ENCODE measurements around the gene ARHGAP11A. TPM values are rescaled to one million over a fixed set of nuclear protein-coding genes. Genes with fewer than 3 reads are reported as not detected.

ARHGAP11A gene
- total RNA-seq, 1 donor from 2014 or later, result 4.0 TPM

DNA sequence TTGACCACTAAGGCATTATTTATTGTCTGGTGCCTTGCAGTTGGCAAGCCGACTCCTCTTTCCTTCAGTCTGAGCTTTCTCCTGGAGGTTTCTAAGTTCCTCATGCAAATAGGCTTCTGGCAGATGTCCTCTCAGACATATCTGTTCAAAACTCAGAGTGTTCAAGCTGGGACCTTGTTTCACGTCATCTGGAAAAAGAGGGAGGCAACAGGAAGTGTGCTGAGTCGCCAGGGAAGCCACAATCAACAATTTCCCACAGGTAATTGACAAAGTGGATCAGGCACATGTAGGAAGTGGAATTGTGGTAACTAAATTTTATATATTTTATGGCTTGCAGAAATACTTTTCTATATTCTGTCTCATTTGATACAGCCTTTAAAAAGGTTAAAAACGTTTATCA lies 40.8 kb downstream of the ARHGAP11A start:
- no peak for DNase-seq
- intact Hi-C loops (cut with DNase I), result loop anchor here (10.0 kb wide), 1 partner anchor 59 kb away; the partner anchor contains the start of gene GREM1
- no peak for ATAC-seq
- Histone ChIP-seq H3K9me3 (no peaks in the 10 kb centered on the region), H3K4me1 (no peaks in the 10 kb centered on the region), H3K4me3 (no peak overlapping the region), H3K36me3 (no peaks in the 10 kb centered on the region), H3K27me3 (no peaks in the 10 kb centered on the region), H3K27ac (no peak overlapping the region)
- TF ChIP-seq, protein P1, sequence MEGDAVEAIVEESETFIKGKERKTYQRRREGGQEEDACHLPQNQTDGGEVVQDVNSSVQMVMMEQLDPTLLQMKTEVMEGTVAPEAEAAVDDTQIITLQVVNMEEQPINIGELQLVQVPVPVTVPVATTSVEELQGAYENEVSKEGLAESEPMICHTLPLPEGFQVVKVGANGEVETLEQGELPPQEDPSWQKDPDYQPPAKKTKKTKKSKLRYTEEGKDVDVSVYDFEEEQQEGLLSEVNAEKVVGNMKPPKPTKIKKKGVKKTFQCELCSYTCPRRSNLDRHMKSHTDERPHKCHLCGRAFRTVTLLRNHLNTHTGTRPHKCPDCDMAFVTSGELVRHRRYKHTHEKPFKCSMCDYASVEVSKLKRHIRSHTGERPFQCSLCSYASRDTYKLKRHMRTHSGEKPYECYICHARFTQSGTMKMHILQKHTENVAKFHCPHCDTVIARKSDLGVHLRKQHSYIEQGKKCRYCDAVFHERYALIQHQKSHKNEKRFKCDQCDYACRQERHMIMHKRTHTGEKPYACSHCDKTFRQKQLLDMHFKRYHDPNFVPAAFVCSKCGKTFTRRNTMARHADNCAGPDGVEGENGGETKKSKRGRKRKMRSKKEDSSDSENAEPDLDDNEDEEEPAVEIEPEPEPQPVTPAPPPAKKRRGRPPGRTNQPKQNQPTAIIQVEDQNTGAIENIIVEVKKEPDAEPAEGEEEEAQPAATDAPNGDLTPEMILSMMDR (IDR thresholded peaks at IDR 0.05), result no peak

DNA sequence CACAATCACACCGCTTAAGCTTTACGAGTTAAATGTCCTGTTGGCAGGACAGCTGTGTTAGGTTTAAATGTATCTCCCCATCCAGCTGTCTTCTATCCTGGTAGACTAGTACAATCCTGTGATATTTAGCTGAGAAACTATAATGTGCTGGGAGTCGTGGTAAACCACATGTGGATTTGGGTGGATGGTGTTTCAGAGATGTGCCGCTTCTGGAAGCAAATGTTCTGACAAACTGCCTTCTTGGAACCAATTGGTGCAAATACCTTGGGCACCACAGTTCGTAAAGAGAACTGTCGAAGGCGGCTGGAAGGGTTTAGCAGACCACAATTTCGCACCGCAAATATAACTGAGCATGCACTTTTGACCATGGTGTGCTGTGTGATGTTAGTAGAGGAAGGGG lies 41.2 kb downstream of the ARHGAP11A start:
- TF ChIP-seq, protein P1 (IDR thresholded peaks at IDR 0.05), result no peak
- intact Hi-C loops (cut with DNase I), result loop anchor here (10.0 kb wide), 1 partner anchor 58 kb away; the partner anchor contains the start of gene GREM1
- no peaks in the 10 kb centered on the region for H3K4me1 ChIP-seq
- no peaks in the 10 kb centered on the region for H3K9me3 ChIP-seq
- no peaks in the 10 kb centered on the region for H3K36me3 ChIP-seq
- no peaks in the 10 kb centered on the region for H3K27me3 ChIP-seq
- H3K4me3 ChIP-seq, result no peak overlapping the region
- DNase-seq (no peak), ATAC-seq (no peak)
- H3K27ac ChIP-seq, result no peak overlapping the region

DNA sequence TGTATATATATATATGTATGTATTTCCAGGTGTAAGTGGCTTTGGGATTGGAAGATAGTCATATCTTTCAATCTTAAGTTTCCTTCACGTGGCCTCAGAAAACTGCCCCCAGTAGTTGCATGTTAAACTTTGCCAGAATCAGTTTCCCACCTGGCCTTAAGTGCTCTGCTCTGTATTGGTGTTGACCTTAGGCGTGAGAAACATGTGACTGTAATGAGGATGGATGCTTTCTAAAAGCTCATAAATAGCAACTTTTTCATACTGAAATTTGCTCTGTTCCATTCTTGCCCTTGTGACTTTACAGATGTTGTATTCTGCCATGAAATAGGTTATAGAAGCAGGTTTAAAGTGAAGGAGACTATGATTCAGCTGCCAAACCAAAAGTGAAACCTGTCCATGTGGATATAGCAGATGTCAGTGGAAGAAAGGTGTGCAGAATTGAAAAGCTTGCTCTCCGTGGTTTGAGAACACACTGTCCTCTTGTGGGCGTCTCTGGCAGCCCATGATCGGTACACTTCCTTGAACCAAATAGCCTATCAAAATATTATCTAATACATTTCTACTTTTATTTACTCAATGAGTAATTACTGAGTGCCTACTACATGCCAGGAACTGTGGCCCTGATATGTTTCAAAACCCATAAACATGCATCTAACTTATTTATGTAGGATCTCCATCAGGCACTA lies 42.0 kb downstream of the ARHGAP11A start:
- intact Hi-C loops (cut with DNase I), result loop anchor here (10.0 kb wide), 1 partner anchor 57 kb away; the partner anchor contains the start of gene GREM1
- Histone ChIP-seq H3K36me3 (no peaks in the 10 kb centered on the region), H3K9me3 (no peaks in the 10 kb centered on the region), H3K27me3 (no peaks in the 10 kb centered on the region), H3K4me1 (no peaks in the 10 kb centered on the region), H3K27ac (no peak overlapping the region), H3K4me3 (peak overlapping the region; percentile 5)
- ATAC-seq (peak; percentile 82), DNase-seq (no peak)
- TF ChIP-seq, protein P1 (IDR thresholded peaks at IDR 0.05), result peak; percentile 15

DNA sequence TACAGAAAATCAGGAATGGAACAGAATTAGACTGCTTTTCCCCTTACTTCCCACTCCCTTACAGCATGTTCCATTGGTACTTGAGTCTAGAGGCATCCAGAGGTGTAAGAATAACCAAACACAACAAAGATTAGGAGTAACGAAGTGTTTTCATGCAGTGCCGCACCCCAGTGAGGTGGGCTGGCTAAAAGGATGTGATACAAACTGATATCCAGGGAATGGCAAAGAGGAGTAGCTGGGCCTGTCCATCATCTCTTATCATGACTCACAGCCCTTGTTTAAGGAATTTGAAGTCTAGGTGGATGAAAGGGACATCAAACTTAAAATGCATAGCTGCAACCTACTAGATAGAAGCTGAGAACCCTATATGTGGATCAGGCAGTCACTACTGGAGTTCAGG lies 42.6 kb downstream of the ARHGAP11A start:
- H3K4me3 ChIP-seq, result no peak overlapping the region
- no peaks in the 10 kb centered on the region for H3K36me3 ChIP-seq
- no peaks in the 10 kb centered on the region for H3K4me1 ChIP-seq
- TF ChIP-seq, protein P1 (IDR thresholded peaks at IDR 0.05), result no peak
- no peaks in the 10 kb centered on the region for H3K27me3 ChIP-seq
- DNase-seq (no peak), ATAC-seq (no peak)
- no peaks in the 10 kb centered on the region for H3K9me3 ChIP-seq
- intact Hi-C loops (cut with DNase I), result loop anchor here (10.0 kb wide), 1 partner anchor 57 kb away; the partner anchor contains the start of gene GREM1
- H3K27ac ChIP-seq, result no peak overlapping the region

DNA sequence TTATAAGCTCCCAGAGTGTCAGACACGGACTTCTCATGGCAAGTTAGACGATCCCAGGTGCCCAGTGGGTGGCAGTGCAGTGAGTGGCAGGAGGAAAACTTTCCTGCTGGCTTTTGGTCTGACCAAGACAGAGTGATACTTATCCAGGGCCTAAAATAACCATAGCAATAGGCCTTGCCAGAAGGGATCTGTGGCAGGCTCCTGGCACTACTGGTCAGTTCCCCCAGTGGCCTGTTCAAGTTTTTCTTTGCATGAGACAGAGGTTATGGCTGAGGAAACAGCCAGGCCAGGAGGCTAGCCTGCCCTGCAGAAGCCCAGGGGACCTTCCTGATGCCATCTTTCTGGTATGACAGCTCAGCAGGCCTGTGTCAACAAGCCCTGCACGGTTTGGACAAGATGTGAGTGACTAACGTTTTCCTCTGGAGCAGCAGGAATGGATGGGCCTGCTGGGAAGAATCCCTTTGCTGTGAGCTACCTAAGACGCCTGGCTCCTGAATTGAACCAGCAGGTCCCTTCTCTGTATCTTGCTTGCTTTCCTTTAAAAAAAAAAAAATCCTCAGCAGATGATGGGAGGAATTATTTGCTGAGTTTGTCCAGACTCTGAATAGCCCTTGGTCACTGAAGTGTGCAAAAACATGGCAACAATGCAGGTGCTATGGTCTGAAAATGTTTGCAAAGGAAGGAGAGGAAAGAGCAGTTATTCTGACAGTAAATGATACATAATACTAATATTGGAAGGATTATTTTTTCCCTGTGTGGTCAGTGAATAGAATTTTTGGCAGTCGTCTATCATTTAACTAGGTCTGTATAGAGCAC lies 44.2 kb downstream of the ARHGAP11A start:
- peak; percentile 5 for ATAC-seq
- H3K27ac ChIP-seq, result no peak overlapping the region

More for the DNA sequence above, 44.2 kb downstream of the ARHGAP11A start:
- Histone ChIP-seq H3K4me1 (no peaks in the 10 kb centered on the region), H3K27me3 (no peaks in the 10 kb centered on the region), H3K4me3 (no peak overlapping the region), H3K9me3 (no peaks in the 10 kb centered on the region), H3K36me3 (no peaks in the 10 kb centered on the region)
- TF ChIP-seq, protein P1 (IDR thresholded peaks at IDR 0.05), result no peak
- intact Hi-C loops (cut with DNase I), result loop anchor here (10.0 kb wide), 1 partner anchor 55 kb away; the partner anchor contains the start of gene GREM1
- no peak for DNase-seq
